ENCODE measurements around the gene SPEG.

- TF ChIP-seq CTCF (IDR thresholded peaks at IDR 0.05): no peak
- no peak for TF ChIP-seq POLR2A (IDR thresholded peaks at IDR 0.05)
These were observed 104.5 kb downstream of the SPEG start for GRCh38 chr2:219538956-219539788.

Measured in right lobe of liver (tissue), 4 donors.